ENCODE measurements around the gene WRAP73. TPM values are rescaled to one million over a fixed set of nuclear protein-coding genes. Genes with fewer than 3 reads are reported as not detected.
A peak's percentile ranks its signal among the peaks of the same experiment; 100 is the strongest.

The WRAP73 gene
- total and polyA plus RNA-seq, 9 of the 15 experiments (the other 6 are each of a cell fraction or from before 2014, with no cell fraction given), result 4.3 to 51.8 (median 30.1) TPM

DNA sequence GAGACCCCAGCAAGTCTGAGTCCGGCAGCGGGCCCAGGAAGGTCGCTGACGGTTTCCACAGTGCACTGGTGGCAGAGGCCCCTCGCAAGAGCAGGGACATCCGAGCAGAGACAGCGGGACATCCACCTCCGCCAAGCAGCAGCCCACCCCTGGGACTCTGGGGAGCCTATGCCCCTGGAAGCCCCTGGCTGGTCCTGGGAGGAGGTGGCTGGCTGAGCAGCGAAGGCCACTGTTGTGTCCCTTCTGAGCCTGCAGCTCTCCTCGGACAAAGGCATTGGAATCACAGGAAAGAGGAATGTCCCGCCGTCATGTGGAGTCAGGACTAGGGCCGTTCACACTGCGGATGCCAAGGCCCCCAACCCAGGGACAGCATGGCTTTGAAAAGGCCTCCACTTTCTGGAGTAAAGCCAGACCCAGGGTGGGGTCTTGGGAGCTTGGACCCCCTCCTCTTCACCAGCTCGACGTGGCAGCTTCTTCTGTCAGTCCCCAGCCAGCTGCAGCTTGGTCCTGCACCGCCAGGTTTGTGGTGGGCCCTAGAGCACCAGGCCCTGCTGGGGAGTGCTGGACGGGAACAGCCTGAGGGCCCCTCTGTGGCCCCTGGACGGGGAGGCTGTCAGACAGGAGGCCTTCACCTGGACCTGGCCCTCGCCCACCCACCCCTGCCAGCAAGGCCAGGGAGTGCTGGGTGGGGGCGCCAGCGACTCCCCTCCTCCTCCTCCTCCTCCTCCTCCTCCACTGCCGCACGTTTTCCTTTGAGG is 40.0 kb downstream of the WRAP73 start:
- CTCF ChIA-PET (ENCODE audit: low intra/inter-chr PET ratio), result no interaction called here
- intact Hi-C loops (cut with micrococcal nuclease), result no loop called here
- ATAC-seq (no peak), DNase-seq (ENCODE audit: extremely low read depth in 1 of 4, low spot score in 3 of 4) (no peak), FAIRE-seq (no peak)
- TF ChIP-seq ZKSCAN1 (IDR thresholded peaks at IDR 0.05; ENCODE audit: low read depth, low read length) (no peak), FOXM1 (IDR thresholded peaks at IDR 0.05; ENCODE audit: low read depth) (no peak), FOXM1 (CRISPR knock-in tag; IDR thresholded peaks at IDR 0.05; ENCODE audit: low read depth) (no peak), ZNF263 (CRISPR knock-in tag; IDR thresholded peaks at IDR 0.05; ENCODE audit: borderline replicate concordance) (0 out of 2 replicates have a peak, but pooled peaks have one; percentile 26), ETV6 (IDR thresholded peaks at IDR 0.05; ENCODE audit: borderline replicate concordance in 1 of 2, low read depth in 2 of 2, low read length in 1 of 2) (no peak), ETV6 (CRISPR knock-in tag; IDR thresholded peaks at IDR 0.05; ENCODE audit: borderline replicate concordance) (no peak)
- TF ChIP-seq, protein P1, sequence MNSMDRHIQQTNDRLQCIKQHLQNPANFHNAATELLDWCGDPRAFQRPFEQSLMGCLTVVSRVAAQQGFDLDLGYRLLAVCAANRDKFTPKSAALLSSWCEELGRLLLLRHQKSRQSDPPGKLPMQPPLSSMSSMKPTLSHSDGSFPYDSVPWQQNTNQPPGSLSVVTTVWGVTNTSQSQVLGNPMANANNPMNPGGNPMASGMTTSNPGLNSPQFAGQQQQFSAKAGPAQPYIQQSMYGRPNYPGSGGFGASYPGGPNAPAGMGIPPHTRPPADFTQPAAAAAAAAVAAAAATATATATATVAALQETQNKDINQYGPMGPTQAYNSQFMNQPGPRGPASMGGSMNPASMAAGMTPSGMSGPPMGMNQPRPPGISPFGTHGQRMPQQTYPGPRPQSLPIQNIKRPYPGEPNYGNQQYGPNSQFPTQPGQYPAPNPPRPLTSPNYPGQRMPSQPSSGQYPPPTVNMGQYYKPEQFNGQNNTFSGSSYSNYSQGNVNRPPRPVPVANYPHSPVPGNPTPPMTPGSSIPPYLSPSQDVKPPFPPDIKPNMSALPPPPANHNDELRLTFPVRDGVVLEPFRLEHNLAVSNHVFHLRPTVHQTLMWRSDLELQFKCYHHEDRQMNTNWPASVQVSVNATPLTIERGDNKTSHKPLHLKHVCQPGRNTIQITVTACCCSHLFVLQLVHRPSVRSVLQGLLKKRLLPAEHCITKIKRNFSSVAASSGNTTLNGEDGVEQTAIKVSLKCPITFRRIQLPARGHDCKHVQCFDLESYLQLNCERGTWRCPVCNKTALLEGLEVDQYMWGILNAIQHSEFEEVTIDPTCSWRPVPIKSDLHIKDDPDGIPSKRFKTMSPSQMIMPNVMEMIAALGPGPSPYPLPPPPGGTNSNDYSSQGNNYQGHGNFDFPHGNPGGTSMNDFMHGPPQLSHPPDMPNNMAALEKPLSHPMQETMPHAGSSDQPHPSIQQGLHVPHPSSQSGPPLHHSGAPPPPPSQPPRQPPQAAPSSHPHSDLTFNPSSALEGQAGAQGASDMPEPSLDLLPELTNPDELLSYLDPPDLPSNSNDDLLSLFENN (IDR thresholded peaks at IDR 0.05; ENCODE audit: low read depth in 2 of 2, low read length in 2 of 2), result no peak
- POLR2A ChIA-PET, result interaction anchor here (1.1 kb wide), 1 partner anchor 19 kb away, joined by 3 read pairs; no protein-coding TSS in a partner anchor
- Histone ChIP-seq H3K79me2 (ENCODE audit: control insufficient read depth, insufficient read depth, low read length) (no peaks in the 10 kb centered on the region), H3K4me1 (replicated peaks in 1 of 2; ENCODE audit: control insufficient read depth in 2 of 2, insufficient read depth in 2 of 2, low read length in 2 of 2) (peaks cover 4 to 23% of the 10 kb centered on the region in 2 experiments; a peak in 3 of 5 replicates), H4K20me1 (replicated peaks; ENCODE audit: control insufficient read depth, insufficient read depth, low read length) (peaks cover 17% of the 10 kb centered on the region), H3K9me1 (ENCODE audit: control insufficient read depth, insufficient read depth, low read length) (no peaks in the 10 kb centered on the region), H2AFZ (ENCODE audit: low read depth, low read length) (no peak overlapping the region), H3K36me3 (ENCODE audit: control insufficient read depth, insufficient read depth, low read length) (no peaks in the 10 kb centered on the region), H3K4me2 (ENCODE audit: insufficient read depth, low read length) (no peak overlapping the region), H3K9ac (ENCODE audit: insufficient read depth in 1 of 2, low read depth in 2 of 2, low read length in 2 of 2) (no peak overlapping the region), H3K4me3 (no peak overlapping the region), H3K27me3 (ENCODE audit: control insufficient read depth in 2 of 2, insufficient read depth in 2 of 2, low read length in 2 of 2) (peaks cover 12 to 71% of the 10 kb centered on the region in 2 experiments; a peak in 3 of 5 replicates), H3K27ac (ENCODE audit: extremely low read depth, low read depth, low read length) (no peak overlapping the region), H3K9me3 (replicated peaks; ENCODE audit: control insufficient read depth, insufficient read depth, low read depth, low read length) (no peaks in the 10 kb centered on the region)
- in situ Hi-C loops (cut with MboI), result no loop called here
- WGBS (ENCODE audit: insufficient coverage, low coverage, missing lambda C conversion rate), result 15% methylated on average over 21 of the region's 24 CpGs
- BruUV-seq (replicated peaks), result no TSS peak
